IPS-15b (cell line): ENCODE measurements around the gene TICAM2.

Experiments
- H3K27me3 ChIP-seq: one replicate; pipeline ENCODE4 v1.6.1; 2013; ENCODE audit warnings: low read length; ENCODE audit not compliant: control insufficient read depth, insufficient read depth
- H3K36me3 ChIP-seq: one replicate; pipeline ENCODE4 v1.6.1; 2013; ENCODE audit warnings: low read length; ENCODE audit not compliant: control insufficient read depth, insufficient read depth
- H3K4me1 ChIP-seq: one replicate; pipeline ENCODE4 v1.6.1; 2013; ENCODE audit warnings: mild to moderate bottlenecking, low read length; ENCODE audit not compliant: control insufficient read depth, insufficient read depth
- H3K4me3 ChIP-seq: one replicate; pipeline ENCODE4 v1.5.1; 2013; ENCODE audit warnings: low read depth, low read length
- H3K9ac ChIP-seq: one replicate; pipeline ENCODE4 v1.6.1; 2013; ENCODE audit warnings: low read depth, mild to moderate bottlenecking, low read length
- H3K9me3 ChIP-seq: one replicate; pipeline ENCODE4 v1.6.1; 2013; ENCODE audit warnings: mild to moderate bottlenecking, low read length; ENCODE audit not compliant: control insufficient read depth, insufficient read depth

Gene TICAM2

GRCh38 chr5:115543365-115544042 lies 58.8 kb downstream of the TICAM2 start:
- Histone ChIP-seq H3K36me3 (no peaks in the 10 kb centered on the region), H3K27me3 (no peaks in the 10 kb centered on the region), H3K4me3 (peak overlapping the region; percentile 83), H3K9me3 (peaks cover 7% of the 10 kb centered on the region), H3K4me1 (peaks cover 12% of the 10 kb centered on the region), H3K9ac (peak overlapping the region; percentile 91)

- H3K9ac ChIP-seq = peak overlapping the region; percentile 91
- no peaks in the 10 kb centered on the region for H3K27me3 ChIP-seq
- H3K9me3 ChIP-seq = peaks cover 7% of the 10 kb centered on the region
- H3K4me3 ChIP-seq = peak overlapping the region; percentile 83
- no peaks in the 10 kb centered on the region for H3K36me3 ChIP-seq
- H3K4me1 ChIP-seq = peaks cover 16% of the 10 kb centered on the region
Observed at GRCh38 chr5:115542651-115543364, 59.5 kb downstream of the TICAM2 start.

- Histone ChIP-seq H3K4me3 (peak overlapping the region; percentile 83), H3K36me3 (no peaks in the 10 kb centered on the region)
Observed at GRCh38 chr5:115542086-115542485, 60.2 kb downstream of the TICAM2 start.

GRCh38 chr5:115541611-115542010 lies 60.7 kb downstream of the TICAM2 start:
- Histone ChIP-seq H3K9me3 (peaks cover 7% of the 10 kb centered on the region), H3K36me3 (no peaks in the 10 kb centered on the region), H3K9ac (no peak overlapping the region), H3K27me3 (no peaks in the 10 kb centered on the region), H3K4me3 (peak overlapping the region; percentile 83), H3K4me1 (peaks cover 19% of the 10 kb centered on the region)

More at GRCh38 chr5:115542086-115542485, 60.2 kb downstream of the TICAM2 start:
- no peak overlapping the region for H3K9ac ChIP-seq
- H3K4me1 ChIP-seq = peaks cover 16% of the 10 kb centered on the region
- peaks cover 7% of the 10 kb centered on the region for H3K9me3 ChIP-seq
- no peaks in the 10 kb centered on the region for H3K27me3 ChIP-seq

- no peak overlapping the region for H3K9ac ChIP-seq
- H3K4me1 ChIP-seq = peaks cover 11% of the 10 kb centered on the region
- H3K36me3 ChIP-seq = no peaks in the 10 kb centered on the region
- H3K27me3 ChIP-seq = no peaks in the 10 kb centered on the region
- H3K9me3 ChIP-seq = no peaks in the 10 kb centered on the region
- no peak overlapping the region for H3K4me3 ChIP-seq
Observed at GRCh38 chr5:115535479-115536035, 66.7 kb downstream of the TICAM2 start.

GRCh38 chr5:115532517-115532916 lies 69.8 kb downstream of the TICAM2 start:
- Histone ChIP-seq H3K9ac (no peak overlapping the region), H3K27me3 (no peaks in the 10 kb centered on the region), H3K36me3 (no peaks in the 10 kb centered on the region), H3K9me3 (no peaks in the 10 kb centered on the region), H3K4me1 (peaks cover 5% of the 10 kb centered on the region), H3K4me3 (no peak overlapping the region)

GRCh38 chr5:115531787-115532367 lies 70.4 kb downstream of the TICAM2 start:
- no peaks in the 10 kb centered on the region for H3K27me3 ChIP-seq
- no peaks in the 10 kb centered on the region for H3K36me3 ChIP-seq
- H3K9ac ChIP-seq = no peak overlapping the region
- peaks cover 5% of the 10 kb centered on the region for H3K4me1 ChIP-seq
- H3K4me3 ChIP-seq = no peak overlapping the region
- H3K9me3 ChIP-seq = no peaks in the 10 kb centered on the region

- H3K9me3 ChIP-seq = no peaks in the 10 kb centered on the region
- no peaks in the 10 kb centered on the region for H3K4me1 ChIP-seq
- H3K9ac ChIP-seq = no peak overlapping the region
- H3K4me3 ChIP-seq = no peak overlapping the region
- H3K36me3 ChIP-seq = no peaks in the 10 kb centered on the region
- no peaks in the 10 kb centered on the region for H3K27me3 ChIP-seq
Observed at GRCh38 chr5:115531380-115531779, 70.9 kb downstream of the TICAM2 start.

- no peaks in the 10 kb centered on the region for H3K9me3 ChIP-seq
- no peak overlapping the region for H3K4me3 ChIP-seq
- H3K4me1 ChIP-seq = no peaks in the 10 kb centered on the region
- H3K36me3 ChIP-seq = no peaks in the 10 kb centered on the region
- no peaks in the 10 kb centered on the region for H3K27me3 ChIP-seq
- no peak overlapping the region for H3K9ac ChIP-seq
Observed at GRCh38 chr5:115530426-115530825, 71.9 kb downstream of the TICAM2 start.
